Right lung (tissue), 5 donors: ENCODE data around the gene PRELID3B. TPM values are rescaled to one million over a fixed set of nuclear protein-coding genes. Genes with fewer than 3 reads are reported as not detected.
"Not testable (repeated sequence)": the region's sequence is repeated elsewhere in the genome, so short reads cannot be mapped to it uniquely, and the experiment has no call there.

Source experiments
- DNase-seq, 2 donors: peaks; one replicate each; pipeline ENCODE4 v3.0.0-alpha.2; 2013
- polyA plus RNA-seq, 5 donors: library from polyadenylated mRNA; unstranded; fragments of 120-200 nt; gene quantifications; one replicate each; pipeline versions ENCODE4 v1.2.1 to v1.2.3, GENCODE V29; 2013; ENCODE audit warnings: inconsistent platforms in 1 of 5, low replicate concordance in 1 of 5; ENCODE audit not compliant: insufficient read length in 5 of 5, insufficient read depth in 1 of 5

PRELID3B gene
- polyA plus RNA-seq, 5 donors, result 46.3 to 66.9 (median 55.5) TPM

DNA sequence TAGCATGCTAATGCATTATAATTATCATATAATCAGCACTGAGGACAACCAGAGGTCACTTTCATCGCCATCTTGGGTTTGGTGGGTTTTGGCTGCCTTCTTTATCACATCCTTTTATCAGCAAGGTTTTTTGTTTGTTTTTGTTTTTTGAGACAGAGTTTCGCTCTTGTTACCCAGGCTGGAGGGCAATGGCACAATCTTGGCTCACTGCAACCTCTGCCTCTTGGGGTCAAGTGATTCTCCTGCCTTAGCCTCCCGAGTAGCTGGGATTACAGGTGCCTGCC, 30.8 kb downstream of the PRELID3B start:
- DNase-seq, result not testable (repeated sequence)

DNA sequence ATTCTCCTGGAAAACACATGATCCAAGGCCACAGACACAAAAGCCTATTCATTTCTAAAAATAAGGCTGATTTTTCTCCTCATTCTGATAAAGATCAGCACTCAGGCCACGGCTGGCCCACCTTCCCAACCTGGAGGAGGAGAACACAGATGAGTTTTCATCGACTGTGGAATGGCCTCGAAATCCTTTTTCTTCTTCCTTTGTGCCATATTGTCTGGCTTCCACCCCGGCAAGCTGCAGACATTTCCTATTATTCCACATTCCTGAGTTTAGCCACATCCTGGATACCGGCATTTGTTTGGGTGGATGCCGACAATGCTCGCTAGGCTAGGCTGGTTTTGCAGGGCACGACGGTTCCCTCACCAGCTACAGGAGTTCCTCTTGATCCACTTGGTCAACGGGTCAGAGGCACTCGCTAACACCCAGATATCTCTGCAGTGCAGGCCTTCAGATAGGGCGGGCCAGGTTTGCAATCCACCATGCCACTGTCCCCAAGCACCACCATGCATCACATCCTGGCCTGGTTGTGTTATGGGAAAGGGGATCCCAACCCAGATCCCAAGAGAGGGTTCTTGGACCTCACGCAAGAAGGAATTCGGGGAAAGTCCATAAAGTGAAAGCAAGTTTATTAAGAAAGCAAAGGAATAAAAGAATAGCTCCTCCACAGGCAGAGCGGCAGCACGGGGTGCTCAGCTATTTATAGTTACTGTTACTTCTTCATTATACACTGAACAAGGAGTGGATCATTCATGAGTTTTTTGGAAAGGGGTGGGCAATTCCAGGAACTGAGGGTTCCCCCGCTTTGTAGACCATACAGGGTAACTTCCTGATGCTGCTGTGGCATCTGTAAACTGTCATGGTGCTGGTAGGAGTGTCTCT, 31.4 kb downstream of the PRELID3B start:
- peak in 1 of 2 donors; percentile 21 for DNase-seq

DNA sequence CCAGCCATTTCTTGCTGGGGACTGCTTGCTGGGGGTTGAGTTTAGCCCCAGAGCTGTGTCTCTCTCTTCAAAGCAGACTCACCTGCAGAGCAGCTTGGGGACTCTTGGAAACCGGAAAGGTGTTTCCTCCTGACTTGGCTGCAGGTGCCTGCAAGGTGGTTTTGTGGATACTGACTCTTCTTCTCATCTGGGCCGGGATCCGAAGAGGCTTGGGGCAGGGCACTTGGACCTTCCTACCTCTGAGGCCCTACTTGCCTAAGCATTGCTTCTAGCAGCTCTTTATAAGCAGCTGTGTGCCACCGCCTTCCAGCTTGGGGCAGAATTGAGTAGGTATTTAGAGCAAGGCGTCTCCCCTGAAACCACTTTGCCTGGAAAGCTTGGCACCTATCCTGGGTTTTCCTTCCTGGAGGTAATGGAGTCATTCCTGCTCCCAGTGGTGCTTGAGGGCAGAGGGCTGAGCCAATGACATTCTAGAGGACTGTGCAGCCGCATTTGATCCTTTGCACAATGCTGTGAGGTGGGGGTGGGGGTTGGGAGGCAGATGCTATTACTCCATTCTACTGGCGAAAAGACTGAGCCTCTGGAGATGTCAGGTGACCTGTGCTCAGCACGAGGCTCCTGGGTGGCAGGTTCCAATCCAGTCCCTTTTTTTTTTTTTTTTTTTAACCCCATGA, 32.1 kb downstream of the PRELID3B start:
- DNase-seq, result peak in 1 of 2 donors; percentile 17

DNA sequence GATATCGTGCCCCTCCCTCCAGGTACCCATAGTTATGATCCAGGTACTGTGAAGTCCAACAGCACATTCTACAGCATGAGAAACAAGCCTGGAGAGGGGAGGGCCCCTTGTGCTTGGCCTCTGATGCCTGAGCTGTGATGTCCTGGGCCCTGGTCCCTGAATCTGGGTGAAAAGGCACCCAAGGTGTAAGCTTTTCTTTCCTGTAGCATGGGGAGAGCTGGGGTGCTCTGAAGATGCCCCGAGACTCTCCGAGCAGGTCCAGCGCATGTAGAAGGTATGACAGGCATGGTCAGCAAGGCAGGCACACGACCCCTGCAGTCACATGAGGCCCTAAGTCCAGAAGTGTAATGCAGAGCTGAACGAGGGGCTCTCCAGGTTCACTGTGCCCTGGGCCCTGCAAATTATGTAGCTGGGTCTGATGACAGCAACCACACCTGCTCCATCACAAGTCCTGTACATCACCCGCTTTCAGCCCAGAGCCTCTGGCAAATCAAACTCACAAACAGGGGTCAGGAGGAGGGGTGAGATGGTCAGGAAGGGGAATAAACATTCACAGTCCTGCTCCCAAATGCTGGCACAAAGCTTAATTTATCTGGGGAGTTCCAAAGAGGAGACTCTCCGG, 33.8 kb downstream of the PRELID3B start:
- no peak for DNase-seq

DNA sequence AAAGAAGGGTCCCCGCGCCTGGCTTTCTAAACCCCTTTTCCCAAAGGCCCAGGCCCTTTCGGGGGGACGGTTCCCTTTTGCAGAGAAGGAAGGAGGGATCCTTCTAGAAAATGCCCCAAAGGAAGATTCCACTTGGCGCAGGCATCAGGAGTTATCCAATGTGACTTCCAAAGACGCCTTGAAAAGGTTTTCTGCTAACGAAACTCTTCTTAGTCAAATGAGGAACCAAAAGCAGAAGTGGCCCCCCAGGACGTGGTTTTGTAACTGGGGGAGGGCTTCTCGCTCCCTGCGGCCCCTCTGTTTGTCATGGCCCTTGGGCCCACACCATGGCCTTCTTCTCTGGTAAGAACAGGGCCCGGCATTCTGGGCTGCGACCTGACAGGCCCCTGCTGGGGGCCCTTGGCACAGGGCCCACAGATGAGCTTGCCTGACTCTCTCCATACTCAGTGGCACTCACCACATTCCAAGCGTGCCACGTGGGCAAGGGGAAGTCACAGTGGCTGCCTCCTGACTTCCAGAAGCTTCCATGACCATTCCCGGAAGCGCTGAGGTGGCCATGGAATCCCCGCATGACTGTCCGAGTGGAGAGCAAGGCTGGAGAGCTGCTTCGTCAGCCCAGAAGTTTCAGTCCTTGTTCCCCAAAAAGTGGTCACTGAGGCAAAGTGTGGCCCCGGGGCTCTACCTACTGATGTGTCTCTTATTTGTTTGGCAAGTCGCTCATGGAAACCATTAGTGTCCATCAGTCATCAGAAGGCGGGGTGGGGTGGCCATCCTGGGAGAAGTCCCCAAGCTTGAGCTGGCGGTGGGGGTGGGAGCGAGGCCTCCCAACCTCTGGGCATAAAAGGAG, 34.7 kb downstream of the PRELID3B start:
- no peak for DNase-seq

DNA sequence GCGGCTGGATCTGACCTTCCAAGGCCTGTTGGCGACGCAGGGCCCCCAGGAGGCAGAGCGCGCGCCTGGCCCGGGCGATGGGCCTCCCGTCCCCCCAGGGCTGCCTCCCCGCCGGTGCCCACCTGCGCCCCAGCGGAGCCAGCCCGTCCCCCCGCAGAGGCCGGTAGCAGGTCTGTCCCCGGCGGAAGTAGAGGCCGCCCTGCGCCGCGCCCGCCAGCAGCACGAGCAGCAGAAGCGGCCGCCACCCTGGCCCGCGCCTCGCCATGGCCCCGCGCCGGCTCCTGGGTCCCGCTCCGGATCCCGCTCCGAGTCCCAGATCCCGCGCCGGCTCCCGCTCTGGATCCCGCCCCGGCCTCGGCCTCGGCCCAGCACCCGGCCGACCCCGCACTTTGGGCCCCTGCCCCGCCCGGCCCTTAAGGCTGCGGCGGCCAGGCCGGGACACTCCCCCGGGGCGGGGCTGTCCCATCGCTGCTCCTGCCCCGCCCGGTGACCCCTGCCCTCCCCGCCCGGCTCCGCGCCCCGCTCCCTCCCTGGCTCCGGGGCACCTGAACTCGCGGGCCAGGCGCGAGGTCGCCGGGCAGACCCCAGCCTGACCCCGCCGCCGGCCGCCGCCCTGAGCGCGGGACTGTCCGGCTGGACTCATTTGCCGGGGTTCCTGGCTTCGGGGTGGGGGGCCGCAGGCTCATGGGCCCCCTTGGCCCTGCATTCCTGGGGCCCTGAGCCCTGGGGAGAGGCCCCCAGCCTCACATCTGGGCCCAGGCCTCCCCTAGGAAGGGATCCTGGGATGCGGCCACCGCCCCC, 35.5 kb downstream of the PRELID3B start, which contains the start of gene CTSZ:
Gene CTSZ (minus strand): TSS at position 391 of the 801 bp plus-strand sequence. CDS start 126 bp downstream, at position 265.
- DNase-seq, result peak; percentile 47 to 49

DNA sequence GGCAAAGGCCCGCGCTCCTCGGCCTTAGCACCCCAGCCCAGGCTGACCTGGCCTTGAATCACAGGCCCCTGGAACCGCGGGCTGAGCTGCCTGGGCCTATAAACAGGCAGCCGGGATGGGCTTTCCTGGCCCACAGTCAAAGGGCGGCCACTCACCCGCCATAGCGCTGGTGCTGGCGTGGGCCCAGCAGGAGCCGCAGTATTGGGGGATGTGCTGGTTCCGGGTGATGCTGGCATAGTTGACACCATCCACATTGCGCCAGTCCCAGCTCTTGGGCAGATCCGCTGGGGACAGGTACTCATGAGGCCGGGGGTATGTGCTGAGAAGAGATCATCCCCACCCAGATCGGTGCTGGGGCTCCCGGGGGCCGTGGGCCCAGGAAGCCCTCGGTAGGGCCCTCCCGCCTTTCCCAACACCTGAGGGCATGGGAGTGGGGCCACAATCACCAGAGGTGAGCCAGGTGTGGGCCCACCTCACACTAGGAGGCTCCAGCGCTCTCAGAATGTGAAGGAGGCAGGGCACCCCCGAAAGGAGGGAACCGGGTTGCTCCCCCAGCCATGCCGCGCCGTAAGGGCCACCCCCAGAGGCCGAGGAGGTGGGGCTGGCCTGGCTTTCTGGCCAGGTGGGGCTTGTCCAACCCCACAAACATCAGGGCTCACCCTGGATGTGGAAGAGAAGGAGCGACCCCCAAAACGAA, 36.3 kb downstream of the PRELID3B start:
- no peak for DNase-seq

DNA sequence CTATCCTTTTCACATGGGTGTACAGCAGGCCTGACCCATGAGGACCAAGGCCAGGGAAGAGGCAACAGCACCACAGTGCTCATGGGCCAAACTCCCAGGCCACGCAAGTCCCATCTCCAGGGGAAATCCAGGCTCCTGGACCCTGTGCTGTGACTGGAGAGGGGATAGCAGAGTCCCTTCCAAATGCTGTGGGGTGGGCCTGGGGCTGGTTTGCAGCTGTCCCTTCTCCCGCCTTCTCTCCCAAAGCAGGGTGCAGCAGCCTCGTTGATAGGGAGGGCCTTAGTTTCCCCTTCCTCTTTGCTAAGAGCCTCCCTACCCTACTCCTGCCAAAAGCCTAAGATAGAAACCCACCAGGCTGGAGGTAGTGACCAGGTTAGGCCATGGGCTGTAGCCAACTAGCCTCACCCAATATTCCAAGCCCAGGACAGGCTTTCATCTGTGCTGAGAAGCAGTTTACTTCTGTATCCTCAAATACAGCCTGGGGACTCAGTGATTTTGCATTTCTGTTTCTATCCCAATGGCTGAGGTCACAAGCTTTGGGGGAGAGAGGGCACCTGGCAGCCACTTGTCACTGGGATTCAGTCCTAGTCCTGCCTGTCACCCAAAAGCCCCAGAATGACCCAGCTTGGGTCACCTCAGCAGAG, 36.9 kb downstream of the PRELID3B start:
- DNase-seq, result no peak

DNA sequence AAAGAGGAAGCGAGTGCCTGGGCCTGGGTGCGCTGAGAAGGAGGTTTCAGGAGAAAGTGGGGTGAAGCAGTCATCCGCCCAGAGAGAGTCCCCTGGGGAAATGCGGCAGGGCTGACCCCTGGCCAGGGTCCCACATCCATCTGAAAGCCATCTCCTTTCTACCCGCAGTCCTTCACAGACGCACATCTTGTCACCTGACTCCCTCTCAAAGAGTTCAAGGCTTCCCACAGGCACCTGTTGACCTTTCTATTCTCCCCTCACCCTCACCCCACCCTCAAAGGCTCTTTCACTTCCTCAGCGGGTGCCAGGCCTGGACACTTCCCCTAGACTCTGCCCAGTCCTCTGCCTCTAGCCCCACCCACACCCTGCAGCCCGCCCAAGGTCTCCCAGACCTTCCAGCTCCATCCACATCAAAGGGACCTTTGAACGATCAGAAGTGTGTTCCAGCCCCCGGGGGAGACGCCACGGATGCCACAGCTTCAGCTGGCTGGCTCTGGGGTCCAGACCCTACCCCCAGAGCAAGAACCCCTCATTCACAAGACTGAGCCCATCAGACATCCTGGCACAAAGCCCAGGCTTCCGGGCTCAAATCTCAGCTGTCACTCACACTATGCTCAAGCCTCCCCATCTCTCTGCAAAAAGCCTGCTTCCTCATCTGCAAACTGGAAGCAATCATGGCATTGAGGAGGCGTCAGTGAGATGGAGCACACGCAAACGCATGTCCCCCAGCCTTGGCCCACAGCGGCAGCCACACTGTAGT, 37.6 kb downstream of the PRELID3B start:
- DNase-seq, result peak in 1 of 2 donors; percentile 36

DNA sequence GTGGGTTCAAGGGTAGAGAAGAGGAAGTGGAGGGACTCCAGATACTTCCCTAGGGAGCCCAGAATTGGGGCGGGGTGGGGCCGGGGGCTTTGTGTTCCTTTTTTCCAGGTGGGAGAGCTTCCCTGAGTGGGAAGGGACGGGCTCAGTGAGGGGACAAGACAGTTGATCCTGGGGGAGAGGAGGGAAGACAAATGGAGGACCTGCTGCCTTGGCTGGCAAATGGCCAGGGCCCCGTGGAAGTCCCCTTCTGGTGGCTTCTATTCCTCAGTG, 38.2 kb downstream of the PRELID3B start:
- no peak for DNase-seq

DNA sequence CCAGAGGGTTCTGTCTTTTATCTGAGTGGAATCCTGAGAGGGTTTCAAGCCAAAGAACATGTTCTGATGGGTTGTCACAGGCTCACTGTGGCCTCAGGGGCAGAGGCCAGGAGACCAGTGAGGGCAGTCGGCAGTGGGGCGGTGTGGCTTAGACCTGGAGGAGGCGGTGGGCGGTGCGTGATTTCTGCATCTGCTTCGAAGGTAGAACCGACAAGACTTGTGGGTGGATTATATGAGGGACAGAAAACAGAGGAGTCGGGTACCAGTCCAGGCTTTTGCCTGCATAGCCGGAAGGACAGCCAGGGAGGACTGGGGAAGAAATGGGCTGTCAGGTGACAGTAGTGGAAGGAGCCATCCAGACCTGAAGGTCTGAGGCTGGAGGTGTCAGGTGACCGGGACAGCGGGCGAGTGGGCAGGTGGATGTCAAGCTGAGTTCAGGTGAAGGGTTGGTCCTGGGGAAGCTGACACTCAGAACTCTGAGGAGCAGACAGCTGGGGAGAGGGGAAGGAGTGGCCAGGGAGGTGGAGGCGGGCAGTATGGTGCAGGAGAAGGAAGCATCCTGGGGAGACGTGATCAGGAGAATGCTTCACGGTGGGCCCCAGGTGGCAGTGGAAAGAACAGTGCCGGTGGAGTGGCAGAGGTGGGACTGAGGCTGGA, 38.6 kb downstream of the PRELID3B start:
- no peak for DNase-seq

DNA sequence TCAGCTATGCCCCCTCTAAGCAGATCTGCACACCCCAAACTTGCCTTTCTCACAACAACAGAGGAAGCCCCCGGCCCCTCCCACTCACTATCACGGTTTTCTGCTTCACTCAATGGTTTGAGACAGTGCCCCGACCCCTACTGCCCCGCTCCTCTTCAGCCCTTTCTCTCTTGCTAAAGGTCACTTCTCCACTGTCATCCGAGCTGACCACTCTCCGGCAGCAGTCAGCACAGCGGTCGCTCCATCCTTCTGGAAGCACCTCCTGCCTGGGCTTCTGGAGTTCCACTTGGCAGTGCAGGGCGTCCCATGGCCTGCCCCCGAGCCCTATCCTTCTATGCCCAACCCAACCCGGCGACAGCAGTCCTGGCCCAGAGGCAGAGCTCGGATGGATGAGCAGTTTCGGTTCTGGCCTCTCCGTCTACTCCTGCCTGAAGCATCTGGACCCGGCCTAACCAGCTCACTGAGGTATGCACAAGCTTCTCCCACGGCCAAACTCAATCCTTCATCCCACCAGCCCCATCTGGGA, 39.6 kb downstream of the PRELID3B start:
- no peak for DNase-seq

DNA sequence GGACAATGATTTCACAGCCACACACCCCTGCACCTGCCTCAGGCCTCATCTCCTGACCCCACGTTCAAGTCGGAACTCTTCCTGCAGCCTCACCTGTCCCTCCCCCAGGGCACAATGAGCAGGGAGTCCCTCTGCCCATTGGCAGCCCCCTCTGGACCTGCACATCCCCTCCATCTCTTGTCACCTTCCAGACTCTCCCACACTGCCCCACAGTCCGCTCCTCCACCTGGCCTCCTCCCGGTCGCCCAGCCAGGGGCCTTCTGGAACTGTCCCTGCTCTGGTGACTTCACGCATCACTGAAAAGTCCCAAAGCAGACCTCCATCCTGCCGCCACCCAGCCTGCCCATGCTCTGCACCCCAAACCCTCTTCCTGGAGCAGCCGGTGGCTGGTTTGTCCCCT, 40.2 kb downstream of the PRELID3B start:
- no peak for DNase-seq

DNA sequence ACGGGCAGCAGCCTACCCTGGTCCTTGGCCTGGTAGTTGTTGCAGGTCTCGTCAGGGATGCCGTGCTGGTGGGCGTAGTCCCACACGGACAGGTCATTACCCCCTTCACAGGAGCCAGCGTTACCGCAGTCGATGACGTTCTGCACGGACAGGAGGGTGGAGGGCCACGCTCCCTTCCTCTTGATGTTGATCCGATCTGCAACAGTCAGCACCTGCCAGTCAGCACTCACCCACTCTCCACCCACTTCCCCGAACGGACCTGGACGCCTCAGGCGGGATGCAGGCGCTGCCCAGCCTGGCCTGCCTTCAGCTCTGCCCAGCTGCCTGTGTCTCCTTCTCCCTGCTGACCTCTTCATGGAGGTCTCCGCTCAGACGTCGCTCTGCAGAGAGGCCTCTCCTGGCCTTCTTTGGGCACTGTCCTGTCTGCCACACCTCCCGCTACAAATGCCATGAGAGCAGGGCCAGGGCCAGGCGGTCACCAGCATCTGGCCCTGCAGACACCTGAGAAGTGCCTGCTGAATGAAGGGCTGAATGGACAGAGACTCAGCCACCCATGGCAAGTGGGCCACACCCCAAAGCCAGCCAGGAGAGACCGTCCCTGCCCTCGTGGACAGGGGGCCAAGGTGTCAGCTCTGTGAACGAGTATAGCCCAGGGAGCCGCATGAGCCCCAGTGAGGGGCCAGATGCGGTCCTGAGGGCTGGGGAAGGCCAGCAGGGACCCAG, 41.0 kb downstream of the PRELID3B start:
- DNase-seq, result no peak

DNA sequence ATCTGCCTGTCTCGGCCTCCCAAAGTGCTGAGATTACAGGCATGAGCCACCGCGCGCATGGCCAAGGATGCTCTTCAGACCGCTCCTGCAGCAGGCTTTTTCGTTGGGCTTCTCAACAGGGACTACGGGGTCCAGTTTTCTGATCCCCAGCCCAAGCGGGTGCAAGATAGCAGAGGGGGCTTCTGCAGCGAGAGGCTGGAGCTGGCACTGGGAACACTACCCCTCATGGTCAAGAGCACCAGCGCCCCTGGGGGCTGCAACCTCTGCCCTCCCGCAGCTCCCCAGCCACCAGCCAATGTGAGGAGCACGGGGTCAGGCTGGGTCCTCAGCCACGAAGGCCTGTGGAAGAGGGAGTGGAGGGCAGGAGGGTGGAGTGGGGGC, 41.5 kb downstream of the PRELID3B start:
- DNase-seq, result no peak

DNA sequence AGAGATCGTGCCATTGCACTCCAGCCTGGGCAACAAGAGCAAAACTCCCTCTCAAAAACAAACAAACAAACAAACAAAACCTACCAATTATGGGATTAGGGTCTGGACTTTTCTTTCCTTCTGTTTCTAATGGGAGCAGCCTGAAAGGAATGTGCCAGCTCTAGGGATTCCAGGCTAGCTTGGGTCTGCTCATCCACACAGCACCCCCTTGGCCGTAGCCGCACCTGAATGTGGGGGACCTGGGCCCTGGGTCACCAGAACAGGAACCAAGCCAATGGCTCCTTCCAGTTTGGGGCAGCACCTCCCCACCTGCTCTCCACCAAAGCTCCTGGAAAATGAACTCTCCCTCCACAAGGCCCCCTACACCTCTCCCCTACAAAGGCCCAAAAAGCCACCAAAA, 42.3 kb downstream of the PRELID3B start:
- no peak for DNase-seq

DNA sequence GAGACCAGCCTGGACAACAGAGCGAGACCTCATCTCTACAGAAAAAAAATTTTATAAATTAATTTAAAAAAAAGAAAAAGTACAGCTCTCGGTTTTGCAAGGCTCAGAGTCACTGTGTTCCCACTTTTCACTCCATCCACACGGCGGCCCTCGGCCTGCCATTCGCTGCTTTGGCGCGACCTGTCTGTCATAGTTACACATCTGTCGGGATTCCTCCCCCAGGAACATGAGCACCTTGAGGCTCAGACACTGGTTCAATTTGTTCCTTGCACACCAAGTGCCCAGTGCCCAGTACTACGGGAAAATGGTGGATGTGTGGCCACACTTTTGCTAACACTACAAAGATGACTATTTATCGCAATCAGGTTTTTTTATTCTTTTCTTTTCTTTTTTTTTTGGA, 43.9 kb downstream of the PRELID3B start:
- no peak for DNase-seq
